HepG2 (cell line): Measurements from ENCODE around the gene ZNF860. TPM values are rescaled to one million over a fixed set of nuclear protein-coding genes. Genes with fewer than 3 reads are reported as not detected.

ENCODE experiments used
- ATAC-seq: fragments of 200-7000 bp; cut with Tn5 transposase; 3 replicates; pipeline ENCODE4 v1.9.1; 2020; ENCODE audit warnings: mild to moderate bottlenecking, moderate library complexity
- BruUV-seq: library from RNA; stranded (reverse); fragments of 400-500 nt; replicated peaks from 2 replicates; lab custom pipeline; 2021; lab: Mats Ljungman, UMichigan
- CTCF ChIA-PET: fragments of 300-600 bp; formaldehyde crosslinking; extraction: SDS; loops from one replicate; lab custom pipeline; 2021; ENCODE audit warnings: low total read pairs, inconsistent platforms, low intra/inter-chr PET ratio; lab: Yijun Ruan, JAX
- POLR2A ChIA-PET: fragments of 350-600 bp; sonication (Branson Sonifier 250); formaldehyde crosslinking; loops from one replicate; lab custom pipeline; 2020; ENCODE audit warnings: antibody characterized with exemption, inconsistent platforms; lab: Yijun Ruan, JAX
- DNase-seq: peaks from one replicate; pipeline ENCODE4 v3.0.0-alpha.2; 2015; ENCODE audit warnings: low spot score
- FAIRE-seq: peaks from 3 replicates; lab custom pipeline; 2011; peaks lifted over from hg19 to GRCh38; lab: Jason Lieb, UNC
- H2AFZ ChIP-seq: one replicate; pipeline ENCODE4 v1.6.1; 2011; ENCODE audit warnings: low read length, inconsistent platforms
- H3K27ac ChIP-seq: fragments of 300-600 bp; 3 replicates; pipeline ENCODE4 v1.8.0; 2011; ENCODE audit warnings: mixed run types, mild to moderate bottlenecking, mixed read lengths, low read length, inconsistent platforms; ENCODE audit not compliant: insufficient read depth; ENCODE audit errors: extremely low read length
- H3K27me3 ChIP-seq, 2 experiments: fragments of 200-600 bp in 1 of 2; 2 replicates in 1 of 2; 3 replicates in 1 of 2; pipeline versions ENCODE4 v1.6.0 to v1.8.0; 2011; ENCODE audit warnings: low read length in 2 of 2, mild to moderate bottlenecking in 2 of 2, moderate library complexity in 2 of 2, inconsistent platforms in 1 of 2; ENCODE audit not compliant: insufficient read depth in 2 of 2, control insufficient read depth in 1 of 2
- H3K36me3 ChIP-seq, 2 experiments: fragments of 200-600 bp in 1 of 2; replicated peaks in 1 of 2; 2 replicates in 1 of 2; 3 replicates in 1 of 2; pipeline versions ENCODE4 v1.5.1 to v1.8.0; 2011; ENCODE audit warnings: low read length in 2 of 2, inconsistent platforms in 1 of 2; ENCODE audit not compliant: insufficient read depth in 2 of 2, control insufficient read depth in 1 of 2
- H3K4me1 ChIP-seq: 2 replicates; pipeline ENCODE4 v1.5.1; 2012; ENCODE audit warnings: low read length, inconsistent platforms; ENCODE audit not compliant: insufficient read depth
- H3K4me2 ChIP-seq: 2 replicates; pipeline ENCODE4 v1.6.0; 2011; ENCODE audit warnings: low read depth, low read length, inconsistent platforms
- H3K4me3 ChIP-seq, 3 experiments: fragments of 200-600 bp in 1 of 3; sonication (generic), shearing (Covaris generic) in 1 of 3; replicated peaks in 1 of 3; 2 replicates each; pipeline ENCODE4 v1.5.1; 2011 to 2016; ENCODE audit warnings: low read length in 3 of 3, inconsistent platforms in 2 of 3, low read depth in 2 of 3, mild to moderate bottlenecking in 2 of 3, control low read depth in 1 of 3, mixed read lengths in 1 of 3; ENCODE audit not compliant: insufficient read depth in 1 of 3
- H3K79me2 ChIP-seq: one replicate; pipeline ENCODE4 v1.6.1; 2011; ENCODE audit warnings: low read length, inconsistent platforms; ENCODE audit not compliant: insufficient read depth
- H3K9ac ChIP-seq: 2 replicates; pipeline ENCODE4 v1.6.0; 2011; ENCODE audit warnings: mild to moderate bottlenecking, low read depth, low read length, inconsistent platforms; ENCODE audit not compliant: insufficient read depth
- H3K9me3 ChIP-seq: 2 replicates; pipeline ENCODE4 v1.5.1; 2012; ENCODE audit warnings: mild to moderate bottlenecking, low read length
- H4K20me1 ChIP-seq: 2 replicates; pipeline ENCODE4 v1.6.0; 2011; ENCODE audit warnings: inconsistent platforms, mild to moderate bottlenecking, low read length, moderate library complexity; ENCODE audit not compliant: insufficient read depth
- CBX2 ChIP-seq, 2 experiments: fragments of 200-600 bp in 1 of 2; sonication (generic); formaldehyde crosslinking in 1 of 2; IDR thresholded peaks; 2 replicates each; pipeline versions ENCODE4 v1.7.0 to v1.8.1; 2018 to 2022; ENCODE audit warnings: low read depth in 2 of 2, low read length in 1 of 2, mild to moderate bottlenecking in 1 of 2, missing genetic modification reagents in 1 of 2
- CENPT ChIP-seq: sonication (generic); formaldehyde crosslinking; IDR thresholded peaks from 2 replicates; pipeline ENCODE4 v1.8.0; 2022; ENCODE audit warnings: low read depth, mild to moderate bottlenecking, moderate library complexity, missing genetic modification reagents
- HOXA5 ChIP-seq: sonication (generic); formaldehyde crosslinking; IDR thresholded peaks from 2 replicates; pipeline ENCODE4 v1.4.0; 2020; ENCODE audit warnings: missing genetic modification reagents
- NCOA5 ChIP-seq: sonication (generic); formaldehyde crosslinking; IDR thresholded peaks from 2 replicates; pipeline ENCODE4 v1.4.0; 2020; ENCODE audit warnings: missing genetic modification reagents
- NR2C2 ChIP-seq: sonication (generic); formaldehyde crosslinking; IDR thresholded peaks from 2 replicates; pipeline ENCODE4 v1.4.0; 2020; ENCODE audit warnings: missing genetic modification reagents, mild to moderate bottlenecking, moderate library complexity, borderline replicate concordance
- SALL2 ChIP-seq: sonication (generic); formaldehyde crosslinking; IDR thresholded peaks from 2 replicates; pipeline ENCODE4 v1.8.1; 2023; ENCODE audit warnings: mild to moderate bottlenecking, missing genetic modification reagents, inconsistent platforms
- SNAI1 ChIP-seq: sonication (generic); formaldehyde crosslinking; IDR thresholded peaks from 2 replicates; pipeline ENCODE4 v1.5.0; 2020; ENCODE audit warnings: mild to moderate bottlenecking, missing genetic modification reagents, borderline replicate concordance
- TRIM24 ChIP-seq: sonication (generic); formaldehyde crosslinking; IDR thresholded peaks from 2 replicates; pipeline ENCODE4 v1.8.0; 2022; ENCODE audit warnings: mild to moderate bottlenecking, missing genetic modification reagents
- XBP1 ChIP-seq: sonication (generic); formaldehyde crosslinking; IDR thresholded peaks from 2 replicates; pipeline ENCODE4 v1.5.0; 2020; ENCODE audit warnings: missing genetic modification reagents
- ZFY ChIP-seq: sonication (generic); formaldehyde crosslinking; IDR thresholded peaks from 2 replicates; pipeline ENCODE4 v1.4.0; 2020; ENCODE audit warnings: missing genetic modification reagents
- ZNF160 ChIP-seq: sonication (generic); formaldehyde crosslinking; IDR thresholded peaks from 2 replicates; pipeline ENCODE4 v1.8.0; 2022; ENCODE audit warnings: mild to moderate bottlenecking, inconsistent platforms, missing genetic modification reagents
- ZNF235 ChIP-seq: sonication (generic); formaldehyde crosslinking; IDR thresholded peaks from 2 replicates; pipeline ENCODE4 v1.8.1; 2023; ENCODE audit warnings: mild to moderate bottlenecking, missing genetic modification reagents, borderline replicate concordance
- ZNF44 ChIP-seq: sonication (generic); formaldehyde crosslinking; IDR thresholded peaks from 2 replicates; pipeline ENCODE4 v1.5.1; 2020; ENCODE audit warnings: mild to moderate bottlenecking, missing genetic modification reagents
- ZNF441 ChIP-seq: sonication (generic); formaldehyde crosslinking; IDR thresholded peaks from 2 replicates; pipeline ENCODE4 v1.7.0; 2021; ENCODE audit warnings: missing genetic modification reagents, borderline replicate concordance
- whole genome bisulfite sequencing: methylation state at CpG from one replicate; pipeline ENCODE4 v1.1.6; 2017; ENCODE audit warnings: low lambda C conversion rate; 5-methylcytosine and 5-hydroxymethylcytosine counted together
- in situ Hi-C: cut with HindIII; loops from 2 replicates; pipeline ENCODE4 v1.10.0; 2017; ENCODE audit warnings: low pct_unique_long_range_greater_than_20kb; ENCODE audit not compliant: extremely low pct_ligation_motif_present
- intact Hi-C: fragments of 100-400 bp; cut with micrococcal nuclease; formaldehyde crosslinking; loops from one replicate; pipeline ENCODE4 v1.10.0; 2022; ENCODE audit not compliant: unreplicated experiment
- polyA plus RNA-seq, 8 experiments: library from polyadenylated mRNA; depleted of rRNA in 3 of 8; stranded (reverse) in 7 of 8; unstranded in 1 of 8; fragments of >200 nt; fragmentation: Illumina TruSeq in 4 of 8; extraction: Trizol in 4 of 8; gene quantifications; 2 replicates each; pipeline versions ENCODE4 v1.2.1 to v1.2.3, GENCODE V29; 2011 to 2016; ENCODE audit warnings: low read depth in 4 of 8, missing spikeins in 1 of 8, mixed read lengths in 1 of 8; ENCODE audit not compliant: insufficient read depth in 1 of 8
- total RNA-seq, 5 experiments: library from RNA; depleted of rRNA; stranded (reverse); fragments of >200 nt; fragmentation: Illumina TruSeq; extraction: Trizol; gene quantifications; 2 replicates each; pipeline ENCODE4 v1.2.3, GENCODE V29; 2016; ENCODE audit warnings: low read depth in 1 of 5
- TF ChIP-seq, protein P1 (sequence below): sonication (generic); formaldehyde crosslinking; IDR thresholded peaks from 2 replicates; pipeline ENCODE4 v1.8.1; 2023; ENCODE audit warnings: mild to moderate bottlenecking, moderate library complexity, missing genetic modification reagents
- TF ChIP-seq, protein P2 (sequence below): sonication (generic); formaldehyde crosslinking; IDR thresholded peaks from 2 replicates; pipeline ENCODE4 v1.5.0; 2020; ENCODE audit warnings: missing genetic modification reagents
- TF ChIP-seq, protein P3 (sequence below): sonication (generic); formaldehyde crosslinking; IDR thresholded peaks from 2 replicates; pipeline ENCODE4 v1.5.0; 2020; ENCODE audit warnings: missing genetic modification reagents, mild to moderate bottlenecking, borderline replicate concordance

ZNF860 gene
- total and polyA plus RNA-seq, 2 of the 13 experiments (the other 11 are each of a cell fraction or from before 2014, with no cell fraction given): 0.55 to 0.73 TPM

DNA sequence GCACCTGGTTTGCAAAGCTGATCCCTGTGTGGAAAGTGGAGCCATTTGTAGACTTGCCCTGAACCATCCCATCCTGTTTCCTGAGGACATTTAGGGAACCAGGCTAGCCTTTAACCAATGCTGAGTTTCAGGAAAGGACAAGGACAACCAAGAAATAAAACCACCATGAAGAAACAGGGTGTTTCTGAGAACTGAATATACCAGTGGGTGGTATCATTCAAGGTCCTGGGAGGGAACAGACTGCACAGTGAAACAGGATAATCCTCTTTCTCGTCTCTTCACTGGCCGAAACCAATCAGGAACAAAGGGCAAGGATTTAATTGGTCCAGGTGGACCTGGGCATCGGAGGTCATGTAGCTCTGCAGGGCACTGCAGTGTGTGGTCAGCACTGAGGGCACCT is 21.8 kb downstream of the ZNF860 start:
- Histone ChIP-seq H3K79me2 (no peaks in the 10 kb centered on the region), H3K9me3 (no peaks in the 10 kb centered on the region), H3K27ac (no peak overlapping the region), H4K20me1 (no peaks in the 10 kb centered on the region), H3K4me2 (no peak overlapping the region), H3K9ac (no peak overlapping the region), H3K27me3 (no peaks in the 10 kb centered on the region), H3K4me3 (no peak overlapping the region)
- BruUV-seq: no TSS peak
- WGBS: 88% methylated on average over 3 of the region's 3 CpGs
- CTCF ChIA-PET: no interaction called here
- FAIRE-seq: no peak
- intact Hi-C loops: no loop called here
- DNase-seq: no peak
- no peak for TF ChIP-seq SNAI1 (CRISPR knock-in tag)
- no peak for TF ChIP-seq ZNF235 (CRISPR knock-in tag)
- TF ChIP-seq SALL2: no peak
- TF ChIP-seq CBX2 (IDR thresholded peaks at IDR 0.05; ENCODE audit: low read depth, low read length): no peak
- TF ChIP-seq CBX2 (CRISPR knock-in tag; IDR thresholded peaks at IDR 0.05; ENCODE audit: low read depth): no peak
- TF ChIP-seq ZNF441 (CRISPR knock-in tag): no peak
- TF ChIP-seq CENPT (CRISPR knock-in tag): no peak
- TF ChIP-seq, protein P1, sequence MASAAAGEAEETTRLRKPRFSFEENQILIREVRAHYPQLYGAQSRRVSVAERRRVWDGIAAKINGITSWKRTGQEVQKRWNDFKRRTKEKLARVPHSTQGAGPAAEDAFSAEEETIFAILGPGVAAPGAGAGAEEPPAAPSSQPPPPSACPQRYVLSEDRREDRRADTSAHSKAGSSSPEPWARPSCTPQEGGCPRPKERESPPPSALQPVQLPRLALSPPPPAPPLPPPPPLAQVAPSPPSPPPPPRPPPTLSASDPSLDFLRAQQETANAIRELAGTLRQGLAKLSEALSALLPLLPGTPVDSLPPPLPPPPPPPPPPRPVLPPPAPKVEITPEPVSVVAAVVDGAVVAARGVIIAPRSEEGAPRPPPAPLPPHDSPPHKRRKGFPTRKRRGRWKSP (CRISPR knock-in tag): no peak
- no peak for TF ChIP-seq ZFY (CRISPR knock-in tag)
- no peak for TF ChIP-seq HOXA5
- no peak for TF ChIP-seq ZNF44 (CRISPR knock-in tag)
- no peak for TF ChIP-seq NCOA5 (CRISPR knock-in tag)
- no peak for TF ChIP-seq ZNF160
- no peak for TF ChIP-seq TRIM24 (CRISPR knock-in tag)
- TF ChIP-seq, protein P2, sequence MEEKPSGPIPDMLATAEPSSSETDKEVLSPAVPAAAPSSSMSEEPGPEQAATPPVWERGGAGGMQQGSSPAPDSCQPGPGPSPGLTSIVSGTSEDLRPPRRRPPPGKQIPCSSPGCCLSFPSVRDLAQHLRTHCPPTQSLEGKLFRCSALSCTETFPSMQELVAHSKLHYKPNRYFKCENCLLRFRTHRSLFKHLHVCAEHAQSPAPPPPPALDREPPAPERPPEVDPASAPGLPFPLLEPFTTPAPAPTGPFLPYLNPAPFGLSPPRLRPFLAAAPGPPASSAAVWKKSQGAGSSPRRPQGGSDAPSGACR: no peak
- TF ChIP-seq NR2C2 (CRISPR knock-in tag): no peak
- TF ChIP-seq, protein P3, sequence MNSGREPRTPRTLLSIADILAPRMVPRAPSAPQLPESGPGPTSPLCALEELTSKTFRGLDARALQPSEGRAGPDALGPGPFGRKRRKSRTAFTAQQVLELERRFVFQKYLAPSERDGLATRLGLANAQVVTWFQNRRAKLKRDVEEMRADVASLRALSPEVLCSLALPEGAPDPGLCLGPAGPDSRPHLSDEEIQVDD (CRISPR knock-in tag): no peak
- TF ChIP-seq XBP1 (CRISPR knock-in tag): no peak
- TF ChIP-seq, all 625 proteins: peak for 0
- H3K4me1 ChIP-seq: peaks cover 20% of the 10 kb centered on the region
- POLR2A ChIA-PET: no interaction called here
- no peaks in the 10 kb centered on the region for H3K36me3 ChIP-seq
- no peak overlapping the region for H2AFZ ChIP-seq
- no peak for ATAC-seq
- in situ Hi-C loops: no loop called here
